Neural progenitor cell (in vitro differentiated cells): ENCODE results near the gene PCCA. TPM values are rescaled to one million over a fixed set of nuclear protein-coding genes. Genes with fewer than 3 reads are reported as not detected.
A peak's percentile ranks its signal among the peaks of the same experiment; 100 is the strongest.

Experiments
- DNase-seq: peaks from one replicate; pipeline ENCODE4 v3.0.0-alpha.2; 2016; ENCODE audit warnings: low spot score
- H2AFZ ChIP-seq: fragments of 200-600 bp; sonication (generic); replicated peaks from 2 replicates; pipeline ENCODE4 v1.6.1; 2016; ENCODE audit warnings: antibody characterized with exemption
- H3F3A ChIP-seq: fragments of 200-600 bp; sonication (generic); 2 replicates; pipeline ENCODE4 v1.6.1; 2016; ENCODE audit warnings: antibody characterized with exemption, low read depth
- H3K27ac ChIP-seq: fragments of 200-600 bp; sonication (generic); 2 replicates; pipeline ENCODE4 v1.5.1; 2016; ENCODE audit warnings: mild to moderate bottlenecking
- H3K27me3 ChIP-seq: fragments of 200-600 bp; sonication (generic); 2 replicates; pipeline ENCODE4 v1.6.1; 2016; ENCODE audit warnings: mild to moderate bottlenecking, moderate library complexity
- H3K36me3 ChIP-seq: fragments of 200-600 bp; sonication (generic); 2 replicates; pipeline ENCODE4 v1.5.1; 2016
- H3K4me1 ChIP-seq: fragments of 200-600 bp; sonication (generic); 2 replicates; pipeline ENCODE4 v1.6.1; 2016; ENCODE audit warnings: mixed run types
- H3K4me2 ChIP-seq: fragments of 200-600 bp; sonication (generic); 2 replicates; pipeline ENCODE4 v1.6.1; 2016
- H3K4me3 ChIP-seq: fragments of 200-600 bp; sonication (generic); 2 replicates; pipeline ENCODE4 v1.5.1; 2016
- H3K79me2 ChIP-seq: fragments of 200-600 bp; sonication (generic); 2 replicates; pipeline ENCODE4 v1.6.1; 2016; ENCODE audit warnings: low read depth
- H3K9ac ChIP-seq: fragments of 200-600 bp; sonication (generic); 2 replicates; pipeline ENCODE4 v1.6.1; 2016
- H3K9me3 ChIP-seq: fragments of 200-600 bp; sonication (generic); 2 replicates; pipeline ENCODE4 v1.5.1; 2016; ENCODE audit warnings: low read depth
- H4K20me1 ChIP-seq: fragments of 200-600 bp; sonication (generic); 2 replicates; pipeline ENCODE4 v1.6.1; 2016; ENCODE audit warnings: low read depth
- H3K27ac Mint-ChIP-seq: 3 replicates; pipeline ENCODE4 v1.8.0; 2021; ENCODE audit warnings: mixed read lengths
- H3K27me3 Mint-ChIP-seq: 2 replicates; pipeline ENCODE4 v1.8.0; 2022; ENCODE audit warnings: low read depth, mild to moderate bottlenecking, inconsistent platforms, moderate library complexity, mixed read lengths; ENCODE audit not compliant: insufficient read depth
- H3K36me3 Mint-ChIP-seq: 3 replicates; pipeline ENCODE4 v1.8.0; 2021; ENCODE audit warnings: mixed read lengths
- H3K4me1 Mint-ChIP-seq: 3 replicates; pipeline ENCODE4 v1.8.0; 2021; ENCODE audit warnings: mixed read lengths
- H3K4me3 Mint-ChIP-seq: 3 replicates; pipeline ENCODE4 v1.8.0; 2021; ENCODE audit warnings: mild to moderate bottlenecking, moderate library complexity, mixed read lengths
- H3K9me3 Mint-ChIP-seq: 3 replicates; pipeline ENCODE4 v1.8.0; 2020; ENCODE audit warnings: mixed read lengths
- CTCF ChIP-seq: fragments of 200-600 bp; sonication (generic); IDR thresholded peaks from 2 replicates; pipeline ENCODE4 v1.5.1; 2017; ENCODE audit warnings: antibody characterized with exemption, mild to moderate bottlenecking
- EZH2 ChIP-seq: fragments of 200-600 bp; sonication (generic); IDR thresholded peaks from 2 replicates; pipeline ENCODE4 v1.6.1; 2017; ENCODE audit warnings: antibody characterized with exemption, mild to moderate bottlenecking, moderate library complexity
- EZH2phosphoT487 ChIP-seq: fragments of 200-600 bp; sonication (generic); IDR thresholded peaks from 2 replicates; pipeline ENCODE4 v1.6.1; 2017; ENCODE audit warnings: antibody characterized with exemption
- total RNA-seq: library from RNA; depleted of rRNA; stranded (reverse); fragments of >200 nt; gene quantifications from 2 replicates; pipeline ENCODE4 v1.2.3, GENCODE V29; 2015; ENCODE audit warnings: low replicate concordance

PCCA gene
- total RNA-seq, 1 donor from 2014 or later, result 60.6 TPM

GRCh38 chr13:100088273-100088643, 635 bp upstream of the PCCA start:
- H3K4me1 ChIP-seq, result peaks cover 19% of the 10 kb centered on the region
- peaks cover 63% of the 10 kb centered on the region for H3K79me2 ChIP-seq
- DNase-seq, result peak; percentile 27
- no peaks in the 10 kb centered on the region for H3K27me3 Mint-ChIP-seq
- H3F3A ChIP-seq, result peaks cover 12% of the 10 kb centered on the region
- H3K4me3 Mint-ChIP-seq, result peak overlapping the region; percentile 98
- peak overlapping the region; percentile 53 for H2AFZ ChIP-seq
- no peaks in the 10 kb centered on the region for H3K36me3 ChIP-seq
- peaks cover 23% of the 10 kb centered on the region for H4K20me1 ChIP-seq
- no peaks in the 10 kb centered on the region for H3K9me3 ChIP-seq
- H3K27me3 ChIP-seq, result no peaks in the 10 kb centered on the region
- peak overlapping the region; percentile 68 for H3K27ac Mint-ChIP-seq
- peaks cover 27% of the 10 kb centered on the region for H3K4me1 Mint-ChIP-seq
- peak overlapping the region; percentile 76 for H3K4me2 ChIP-seq
- H3K9ac ChIP-seq, result no peak overlapping the region
- peak overlapping the region; percentile 95 for H3K4me3 ChIP-seq
- TF ChIP-seq EZH2 (no peak), CTCF (no peak), EZH2phosphoT487 (no peak)
- peak overlapping the region; percentile 15 for H3K27ac ChIP-seq
- peaks cover 7% of the 10 kb centered on the region for H3K36me3 Mint-ChIP-seq
- peaks cover 5% of the 10 kb centered on the region for H3K9me3 Mint-ChIP-seq

- peak overlapping the region; percentile 53 for H2AFZ ChIP-seq
- peaks cover 76% of the 10 kb centered on the region for H3K79me2 ChIP-seq
- Mint-ChIP-seq H3K4me3 (peak overlapping the region; percentile 98), H3K4me1 (peaks cover 27% of the 10 kb centered on the region), H3K27ac (peak overlapping the region; percentile 65), H3K27me3 (no peaks in the 10 kb centered on the region), H3K9me3 (peaks cover 6% of the 10 kb centered on the region), H3K36me3 (peaks cover 9% of the 10 kb centered on the region)
- H3K36me3 ChIP-seq, result no peaks in the 10 kb centered on the region
- TF ChIP-seq EZH2, result no peak
- no peak for TF ChIP-seq CTCF
- TF ChIP-seq EZH2phosphoT487, result no peak
- H3K27ac ChIP-seq, result peak overlapping the region; percentile 71
- peaks cover 12% of the 10 kb centered on the region for H3F3A ChIP-seq
- DNase-seq, result no peak
- H3K27me3 ChIP-seq, result no peaks in the 10 kb centered on the region
- H3K9ac ChIP-seq, result peak overlapping the region; percentile 83
- H4K20me1 ChIP-seq, result peaks cover 23% of the 10 kb centered on the region
- H3K4me3 ChIP-seq, result peak overlapping the region; percentile 95
- H3K4me2 ChIP-seq, result peak overlapping the region; percentile 95
- no peaks in the 10 kb centered on the region for H3K9me3 ChIP-seq
- H3K4me1 ChIP-seq, result peaks cover 19% of the 10 kb centered on the region
Measured at GRCh38 chr13:100089465-100090032, 656 bp downstream of the PCCA start.

GRCh38 chr13:100090861-100091260, 2.0 kb downstream of the PCCA start:
- H3K27ac ChIP-seq, result no peak overlapping the region
- H3K27me3 ChIP-seq, result no peaks in the 10 kb centered on the region
- peaks cover 23% of the 10 kb centered on the region for H4K20me1 ChIP-seq
- Mint-ChIP-seq H3K36me3 (peaks cover 20% of the 10 kb centered on the region), H3K4me3 (peak overlapping the region; percentile 20), H3K27ac (no peak overlapping the region), H3K9me3 (peaks cover 16% of the 10 kb centered on the region), H3K27me3 (no peaks in the 10 kb centered on the region), H3K4me1 (peaks cover 27% of the 10 kb centered on the region)
- no peaks in the 10 kb centered on the region for H3K36me3 ChIP-seq
- H3K4me2 ChIP-seq, result peak overlapping the region; percentile 95
- no peak overlapping the region for H3K9ac ChIP-seq
- no peak overlapping the region for H3K4me3 ChIP-seq
- H3K9me3 ChIP-seq, result no peaks in the 10 kb centered on the region
- peaks cover 89% of the 10 kb centered on the region for H3K79me2 ChIP-seq
- peaks cover 19% of the 10 kb centered on the region for H3K4me1 ChIP-seq
- no peak overlapping the region for H2AFZ ChIP-seq
- no peak for TF ChIP-seq CTCF
- no peak for TF ChIP-seq EZH2phosphoT487
- TF ChIP-seq EZH2, result no peak
- H3F3A ChIP-seq, result peaks cover 12% of the 10 kb centered on the region
- DNase-seq, result no peak
